HepG2 (cell line): ENCODE measurements around the gene IFNG-AS1. TPM values are rescaled to one million over a fixed set of nuclear protein-coding genes. Genes with fewer than 3 reads are reported as not detected.

ENCODE experiments used
- ATAC-seq: fragments of 200-7000 bp; cut with Tn5 transposase; 3 replicates; pipeline ENCODE4 v1.9.1; 2020; ENCODE audit warnings: mild to moderate bottlenecking, moderate library complexity
- BruUV-seq: library from RNA; stranded (reverse); fragments of 400-500 nt; replicated peaks from 2 replicates; lab custom pipeline; 2021; lab: Mats Ljungman, UMichigan
- CTCF ChIA-PET: fragments of 300-600 bp; formaldehyde crosslinking; extraction: SDS; loops from one replicate; lab custom pipeline; 2021; ENCODE audit warnings: low total read pairs, inconsistent platforms, low intra/inter-chr PET ratio; lab: Yijun Ruan, JAX
- POLR2A ChIA-PET: fragments of 350-600 bp; sonication (Branson Sonifier 250); formaldehyde crosslinking; loops from one replicate; lab custom pipeline; 2020; ENCODE audit warnings: antibody characterized with exemption, inconsistent platforms; lab: Yijun Ruan, JAX
- DNase-seq: peaks from one replicate; pipeline ENCODE4 v3.0.0-alpha.2; 2015; ENCODE audit warnings: low spot score
- FAIRE-seq: peaks from 3 replicates; lab custom pipeline; 2011; peaks lifted over from hg19 to GRCh38; lab: Jason Lieb, UNC
- H2AFZ ChIP-seq: one replicate; pipeline ENCODE4 v1.6.1; 2011; ENCODE audit warnings: low read length, inconsistent platforms
- H3K27ac ChIP-seq: fragments of 300-600 bp; 3 replicates; pipeline ENCODE4 v1.8.0; 2011; ENCODE audit warnings: mixed run types, mild to moderate bottlenecking, mixed read lengths, low read length, inconsistent platforms; ENCODE audit not compliant: insufficient read depth; ENCODE audit errors: extremely low read length
- H3K27me3 ChIP-seq, 2 experiments: fragments of 200-600 bp in 1 of 2; 2 replicates in 1 of 2; 3 replicates in 1 of 2; pipeline versions ENCODE4 v1.6.0 to v1.8.0; 2011; ENCODE audit warnings: low read length in 2 of 2, mild to moderate bottlenecking in 2 of 2, moderate library complexity in 2 of 2, inconsistent platforms in 1 of 2; ENCODE audit not compliant: insufficient read depth in 2 of 2, control insufficient read depth in 1 of 2
- H3K36me3 ChIP-seq, 2 experiments: fragments of 200-600 bp in 1 of 2; replicated peaks in 1 of 2; 2 replicates in 1 of 2; 3 replicates in 1 of 2; pipeline versions ENCODE4 v1.5.1 to v1.8.0; 2011; ENCODE audit warnings: low read length in 2 of 2, inconsistent platforms in 1 of 2; ENCODE audit not compliant: insufficient read depth in 2 of 2, control insufficient read depth in 1 of 2
- H3K4me1 ChIP-seq: 2 replicates; pipeline ENCODE4 v1.5.1; 2012; ENCODE audit warnings: low read length, inconsistent platforms; ENCODE audit not compliant: insufficient read depth
- H3K4me2 ChIP-seq: 2 replicates; pipeline ENCODE4 v1.6.0; 2011; ENCODE audit warnings: low read depth, low read length, inconsistent platforms
- H3K4me3 ChIP-seq, 3 experiments: fragments of 200-600 bp in 1 of 3; sonication (generic), shearing (Covaris generic) in 1 of 3; replicated peaks in 1 of 3; 2 replicates each; pipeline ENCODE4 v1.5.1; 2011 to 2016; ENCODE audit warnings: low read length in 3 of 3, inconsistent platforms in 2 of 3, low read depth in 2 of 3, mild to moderate bottlenecking in 2 of 3, control low read depth in 1 of 3, mixed read lengths in 1 of 3; ENCODE audit not compliant: insufficient read depth in 1 of 3
- H3K79me2 ChIP-seq: one replicate; pipeline ENCODE4 v1.6.1; 2011; ENCODE audit warnings: low read length, inconsistent platforms; ENCODE audit not compliant: insufficient read depth
- H3K9ac ChIP-seq: 2 replicates; pipeline ENCODE4 v1.6.0; 2011; ENCODE audit warnings: mild to moderate bottlenecking, low read depth, low read length, inconsistent platforms; ENCODE audit not compliant: insufficient read depth
- H3K9me3 ChIP-seq: 2 replicates; pipeline ENCODE4 v1.5.1; 2012; ENCODE audit warnings: mild to moderate bottlenecking, low read length
- H4K20me1 ChIP-seq: 2 replicates; pipeline ENCODE4 v1.6.0; 2011; ENCODE audit warnings: inconsistent platforms, mild to moderate bottlenecking, low read length, moderate library complexity; ENCODE audit not compliant: insufficient read depth
- AHR ChIP-seq: IDR thresholded peaks from 2 replicates; pipeline ENCODE4 v1.6.1; 2018; ENCODE audit warnings: missing genetic modification reagents, missing compliant biosample characterization
- FIP1L1 ChIP-seq: fragments of 200-400 bp; formaldehyde crosslinking; IDR thresholded peaks from 2 replicates; pipeline ENCODE4 v1.6.1; 2018; ENCODE audit warnings: low read depth, mild to moderate bottlenecking, low read length, moderate library complexity, borderline replicate concordance; ENCODE audit not compliant: insufficient read depth
- HNF4G ChIP-seq, 2 experiments: sonication (generic) in 1 of 2; formaldehyde crosslinking in 1 of 2; IDR thresholded peaks; 2 replicates each; pipeline versions ENCODE4 v1.4.0 to v1.6.1; 2011 to 2020; ENCODE audit warnings: borderline replicate concordance in 2 of 2, low read depth in 2 of 2, mild to moderate bottlenecking in 2 of 2, low read length in 1 of 2, missing genetic modification reagents in 1 of 2, moderate library complexity in 1 of 2
- IKZF4 ChIP-seq: sonication (generic); formaldehyde crosslinking; IDR thresholded peaks from 2 replicates; pipeline ENCODE4 v1.5.1; 2020; ENCODE audit warnings: borderline replicate concordance, mild to moderate bottlenecking, low read depth, missing genetic modification reagents; ENCODE audit errors: not compliant biosample characterization
- KLF11 ChIP-seq: IDR thresholded peaks from 2 replicates; pipeline ENCODE4 v1.6.1; 2016; ENCODE audit warnings: missing compliant biosample characterization
- MED13 ChIP-seq: sonication (generic); formaldehyde crosslinking; IDR thresholded peaks from 2 replicates; pipeline ENCODE4 v1.5.0; 2020; ENCODE audit warnings: missing genetic modification reagents
- MTF2 ChIP-seq: sonication (generic); formaldehyde crosslinking; IDR thresholded peaks from 2 replicates; pipeline ENCODE4 v1.5.0; 2020; ENCODE audit warnings: missing genetic modification reagents, borderline replicate concordance
- PTBP1 ChIP-seq: fragments of 200-400 bp; formaldehyde crosslinking; IDR thresholded peaks from 2 replicates; pipeline ENCODE4 v1.6.1; 2018; ENCODE audit warnings: low read length, low read depth; ENCODE audit not compliant: poor library complexity, severe bottlenecking
- SIN3A ChIP-seq: IDR thresholded peaks from 2 replicates; pipeline ENCODE4 v1.6.1; 2011; ENCODE audit warnings: low read depth, mild to moderate bottlenecking, control low read depth, low read length, borderline replicate concordance
- SP4 ChIP-seq: sonication (generic); formaldehyde crosslinking; IDR thresholded peaks from 2 replicates; pipeline ENCODE4 v1.8.1; 2023; ENCODE audit warnings: mild to moderate bottlenecking, missing genetic modification reagents
- TEAD2 ChIP-seq: sonication (generic); formaldehyde crosslinking; IDR thresholded peaks from 2 replicates; pipeline ENCODE4 v1.9.0; 2021; ENCODE audit warnings: missing genetic modification reagents
- WGBS: methylation state at CpG from one replicate; pipeline ENCODE4 v1.1.6; 2017; ENCODE audit warnings: low lambda C conversion rate; 5-methylcytosine and 5-hydroxymethylcytosine counted together
- in situ Hi-C: cut with HindIII; loops from 2 replicates; pipeline ENCODE4 v1.10.0; 2017; ENCODE audit warnings: low pct_unique_long_range_greater_than_20kb; ENCODE audit not compliant: extremely low pct_ligation_motif_present
- intact Hi-C: fragments of 100-400 bp; cut with micrococcal nuclease; formaldehyde crosslinking; loops from one replicate; pipeline ENCODE4 v1.10.0; 2022; ENCODE audit not compliant: unreplicated experiment
- polyA plus RNA-seq, 8 experiments: library from polyadenylated mRNA; depleted of rRNA in 3 of 8; stranded (reverse) in 7 of 8; unstranded in 1 of 8; fragments of >200 nt; fragmentation: Illumina TruSeq in 4 of 8; extraction: Trizol in 4 of 8; gene quantifications; 2 replicates each; pipeline versions ENCODE4 v1.2.1 to v1.2.3, GENCODE V29; 2011 to 2016; ENCODE audit warnings: low read depth in 4 of 8, missing spikeins in 1 of 8, mixed read lengths in 1 of 8; ENCODE audit not compliant: insufficient read depth in 1 of 8
- total RNA-seq, 5 experiments: library from RNA; depleted of rRNA; stranded (reverse); fragments of >200 nt; fragmentation: Illumina TruSeq; extraction: Trizol; gene quantifications; 2 replicates each; pipeline ENCODE4 v1.2.3, GENCODE V29; 2016; ENCODE audit warnings: low read depth in 1 of 5
- TF ChIP-seq, protein P1 (sequence below): sonication (generic); formaldehyde crosslinking; IDR thresholded peaks from 2 replicates; pipeline ENCODE4 v1.8.1; 2023; ENCODE audit warnings: mild to moderate bottlenecking, missing genetic modification reagents
- TF ChIP-seq, protein P2 (sequence below): sonication (generic); formaldehyde crosslinking; IDR thresholded peaks from 2 replicates; pipeline ENCODE4 v1.5.1; 2020; ENCODE audit warnings: mild to moderate bottlenecking, missing genetic modification reagents, moderate library complexity
- TF ChIP-seq, protein P3 (sequence below): sonication (generic); formaldehyde crosslinking; IDR thresholded peaks from 2 replicates; pipeline ENCODE4 v1.8.0; 2022; ENCODE audit warnings: mild to moderate bottlenecking, missing genetic modification reagents, borderline replicate concordance
- TF ChIP-seq, protein P4 (sequence below): sonication (generic); formaldehyde crosslinking; IDR thresholded peaks from 2 replicates; pipeline ENCODE4 v1.5.0; 2020; ENCODE audit warnings: missing genetic modification reagents, mild to moderate bottlenecking, borderline replicate concordance
- TF ChIP-seq, protein P5 (sequence below): sonication (generic); formaldehyde crosslinking; IDR thresholded peaks from 2 replicates; pipeline ENCODE4 v1.5.0; 2020; ENCODE audit warnings: mild to moderate bottlenecking, missing genetic modification reagents, borderline replicate concordance

Gene IFNG-AS1
- total and polyA plus RNA-seq, 2 of the 13 experiments (the other 11 are each of a cell fraction or from before 2014, with no cell fraction given), result not detected

DNA sequence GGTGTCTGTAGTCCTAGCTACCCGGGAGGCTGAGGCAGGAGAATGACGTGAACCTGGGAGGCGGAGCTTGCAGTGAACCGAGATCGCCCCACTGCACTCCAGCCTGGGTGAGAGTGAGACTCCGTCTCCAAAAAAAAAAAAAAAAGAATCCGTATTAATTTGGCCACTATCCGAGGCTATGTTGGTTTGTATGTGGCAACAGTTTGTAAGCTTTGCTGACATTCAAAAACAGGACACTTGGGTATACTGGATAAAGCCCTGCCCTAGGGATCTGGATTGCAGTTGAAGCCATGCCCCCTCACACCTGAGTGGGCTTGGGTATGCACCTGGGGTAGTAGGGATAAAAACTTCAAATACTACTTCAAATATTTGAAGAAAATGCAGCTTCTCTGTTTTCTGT is 14.5 kb downstream of the IFNG-AS1 start:
- intact Hi-C loops, result no loop called here
- Histone ChIP-seq H3K4me2 (no peak overlapping the region), H3K9me3 (no peaks in the 10 kb centered on the region), H3K9ac (no peak overlapping the region), H4K20me1 (no peaks in the 10 kb centered on the region), H3K27me3 (peaks cover 0 to 4% of the 10 kb centered on the region in 2 experiments; a peak in 1 of 5 replicates), H3K27ac (no peak overlapping the region), H3K36me3 (no peaks in the 10 kb centered on the region), H3K4me1 (no peaks in the 10 kb centered on the region), H2AFZ (no peak overlapping the region), H3K79me2 (no peaks in the 10 kb centered on the region), H3K4me3 (no peak overlapping the region)
- no peak for DNase-seq
- BruUV-seq, result no TSS peak
- no peak for FAIRE-seq
- POLR2A ChIA-PET, result no interaction called here
- CTCF ChIA-PET, result no interaction called here
- in situ Hi-C loops, result no loop called here
- ATAC-seq, result no peak
- 26% methylated on average over 8 of the region's 8 CpGs for WGBS
- no peak for TF ChIP-seq PTBP1
- no peak for TF ChIP-seq MED13 (CRISPR knock-in tag)
- no peak for TF ChIP-seq TEAD2 (CRISPR knock-in tag)
- no peak for TF ChIP-seq HNF4G (IDR thresholded peaks at IDR 0.05; ENCODE audit: borderline replicate concordance, low read depth, low read length)
- TF ChIP-seq HNF4G (CRISPR knock-in tag; IDR thresholded peaks at IDR 0.05; ENCODE audit: borderline replicate concordance, low read depth), result no peak
- TF ChIP-seq, protein P1, sequence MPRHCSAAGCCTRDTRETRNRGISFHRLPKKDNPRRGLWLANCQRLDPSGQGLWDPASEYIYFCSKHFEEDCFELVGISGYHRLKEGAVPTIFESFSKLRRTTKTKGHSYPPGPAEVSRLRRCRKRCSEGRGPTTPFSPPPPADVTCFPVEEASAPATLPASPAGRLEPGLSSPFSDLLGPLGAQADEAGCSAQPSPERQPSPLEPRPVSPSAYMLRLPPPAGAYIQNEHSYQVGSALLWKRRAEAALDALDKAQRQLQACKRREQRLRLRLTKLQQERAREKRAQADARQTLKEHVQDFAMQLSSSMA, result no peak
- TF ChIP-seq IKZF4 (CRISPR knock-in tag), result no peak
- no peak for TF ChIP-seq FIP1L1
- no peak for TF ChIP-seq KLF11
- TF ChIP-seq, protein P2, sequence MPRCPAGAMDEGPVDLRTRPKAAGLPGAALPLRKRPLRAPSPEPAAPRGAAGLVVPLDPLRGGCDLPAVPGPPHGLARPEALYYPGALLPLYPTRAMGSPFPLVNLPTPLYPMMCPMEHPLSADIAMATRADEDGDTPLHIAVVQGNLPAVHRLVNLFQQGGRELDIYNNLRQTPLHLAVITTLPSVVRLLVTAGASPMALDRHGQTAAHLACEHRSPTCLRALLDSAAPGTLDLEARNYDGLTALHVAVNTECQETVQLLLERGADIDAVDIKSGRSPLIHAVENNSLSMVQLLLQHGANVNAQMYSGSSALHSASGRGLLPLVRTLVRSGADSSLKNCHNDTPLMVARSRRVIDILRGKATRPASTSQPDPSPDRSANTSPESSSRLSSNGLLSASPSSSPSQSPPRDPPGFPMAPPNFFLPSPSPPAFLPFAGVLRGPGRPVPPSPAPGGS (CRISPR knock-in tag), result no peak
- TF ChIP-seq, protein P3, sequence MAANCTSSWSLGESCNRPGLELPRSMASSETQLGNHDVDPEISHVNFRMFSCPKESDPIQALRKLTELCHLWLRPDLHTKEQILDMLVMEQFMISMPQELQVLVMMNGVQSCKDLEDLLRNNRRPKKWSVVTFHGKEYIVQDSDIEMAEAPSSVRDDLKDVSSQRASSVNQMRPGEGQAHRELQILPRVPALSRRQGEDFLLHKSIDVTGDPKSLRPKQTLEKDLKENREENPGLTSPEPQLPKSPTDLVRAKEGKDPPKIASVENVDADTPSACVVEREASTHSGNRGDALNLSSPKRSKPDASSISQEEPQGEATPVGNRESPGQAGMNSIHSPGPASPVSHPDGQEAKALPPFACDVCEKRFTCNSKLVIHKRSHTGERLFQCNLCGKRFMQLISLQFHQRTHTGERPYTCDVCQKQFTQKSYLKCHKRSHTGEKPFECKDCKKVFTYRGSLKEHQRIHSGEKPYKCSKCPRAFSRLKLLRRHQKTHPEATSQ (CRISPR knock-in tag), result no peak
- no peak for TF ChIP-seq SP4 (CRISPR knock-in tag)
- TF ChIP-seq MTF2, result no peak
- TF ChIP-seq, protein P4, sequence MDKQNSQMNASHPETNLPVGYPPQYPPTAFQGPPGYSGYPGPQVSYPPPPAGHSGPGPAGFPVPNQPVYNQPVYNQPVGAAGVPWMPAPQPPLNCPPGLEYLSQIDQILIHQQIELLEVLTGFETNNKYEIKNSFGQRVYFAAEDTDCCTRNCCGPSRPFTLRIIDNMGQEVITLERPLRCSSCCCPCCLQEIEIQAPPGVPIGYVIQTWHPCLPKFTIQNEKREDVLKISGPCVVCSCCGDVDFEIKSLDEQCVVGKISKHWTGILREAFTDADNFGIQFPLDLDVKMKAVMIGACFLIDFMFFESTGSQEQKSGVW (CRISPR knock-in tag), result no peak
- TF ChIP-seq, protein P5, sequence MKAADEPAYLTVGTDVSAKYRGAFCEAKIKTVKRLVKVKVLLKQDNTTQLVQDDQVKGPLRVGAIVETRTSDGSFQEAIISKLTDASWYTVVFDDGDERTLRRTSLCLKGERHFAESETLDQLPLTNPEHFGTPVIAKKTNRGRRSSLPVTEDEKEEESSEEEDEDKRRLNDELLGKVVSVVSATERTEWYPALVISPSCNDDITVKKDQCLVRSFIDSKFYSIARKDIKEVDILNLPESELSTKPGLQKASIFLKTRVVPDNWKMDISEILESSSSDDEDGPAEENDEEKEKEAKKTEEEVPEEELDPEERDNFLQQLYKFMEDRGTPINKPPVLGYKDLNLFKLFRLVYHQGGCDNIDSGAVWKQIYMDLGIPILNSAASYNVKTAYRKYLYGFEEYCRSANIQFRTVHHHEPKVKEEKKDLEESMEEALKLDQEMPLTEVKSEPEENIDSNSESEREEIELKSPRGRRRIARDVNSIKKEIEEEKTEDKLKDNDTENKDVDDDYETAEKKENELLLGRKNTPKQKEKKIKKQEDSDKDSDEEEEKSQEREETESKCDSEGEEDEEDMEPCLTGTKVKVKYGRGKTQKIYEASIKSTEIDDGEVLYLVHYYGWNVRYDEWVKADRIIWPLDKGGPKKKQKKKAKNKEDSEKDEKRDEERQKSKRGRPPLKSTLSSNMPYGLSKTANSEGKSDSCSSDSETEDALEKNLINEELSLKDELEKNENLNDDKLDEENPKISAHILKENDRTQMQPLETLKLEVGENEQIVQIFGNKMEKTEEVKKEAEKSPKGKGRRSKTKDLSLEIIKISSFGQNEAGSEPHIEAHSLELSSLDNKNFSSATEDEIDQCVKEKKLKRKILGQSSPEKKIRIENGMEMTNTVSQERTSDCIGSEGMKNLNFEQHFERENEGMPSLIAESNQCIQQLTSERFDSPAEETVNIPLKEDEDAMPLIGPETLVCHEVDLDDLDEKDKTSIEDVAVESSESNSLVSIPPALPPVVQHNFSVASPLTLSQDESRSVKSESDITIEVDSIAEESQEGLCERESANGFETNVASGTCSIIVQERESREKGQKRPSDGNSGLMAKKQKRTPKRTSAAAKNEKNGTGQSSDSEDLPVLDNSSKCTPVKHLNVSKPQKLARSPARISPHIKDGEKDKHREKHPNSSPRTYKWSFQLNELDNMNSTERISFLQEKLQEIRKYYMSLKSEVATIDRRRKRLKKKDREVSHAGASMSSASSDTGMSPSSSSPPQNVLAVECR (CRISPR knock-in tag), result no peak
- TF ChIP-seq AHR (CRISPR knock-in tag), result no peak
- TF ChIP-seq SIN3A, result no peak
